Measurements from ENCODE around the gene GADD45GIP1. TPM values are rescaled to one million over a fixed set of nuclear protein-coding genes. Genes with fewer than 3 reads are reported as not detected.

GADD45GIP1 gene
- total RNA-seq, 4 donors from 2014 or later, result 28.6 to 55.0 (median 33.6) TPM

- Histone ChIP-seq H3K27ac (peak overlapping the region in 3 of 4 donors; percentile 37 to 72 (median 67)), H3K9me3 (no peaks in the 10 kb centered on the region), H3K4me1 (peaks cover 5 to 21% (median 18%) of the 10 kb centered on the region in 4 donors), H3K36me3 (no peaks in the 10 kb centered on the region), H3K27me3 (no peaks in the 10 kb centered on the region), H3K4me3 (no peak overlapping the region)
- in situ Hi-C loops (cut with MboI; ENCODE audit: low pct_ligation_motif_present in 1 of 4, low pct_unique_long_range_greater_than_20kb in 1 of 4, low sequenced_read_pairs in 3 of 4) (loop anchor here (10.0 to 25.0 kb wide), 3 partner anchors 51 to 103 kb away; no protein-coding TSS in a partner anchor), intact Hi-C loops (cut with DNase I; ENCODE audit: low total_unique reads) (no loop called here)
- WGBS, 2 donors (ENCODE audit: low coverage in 1 of 2), result 63 to 83% methylated on average over 1 to 3 of the region's 3 CpGs
- TF ChIP-seq, protein P1, sequence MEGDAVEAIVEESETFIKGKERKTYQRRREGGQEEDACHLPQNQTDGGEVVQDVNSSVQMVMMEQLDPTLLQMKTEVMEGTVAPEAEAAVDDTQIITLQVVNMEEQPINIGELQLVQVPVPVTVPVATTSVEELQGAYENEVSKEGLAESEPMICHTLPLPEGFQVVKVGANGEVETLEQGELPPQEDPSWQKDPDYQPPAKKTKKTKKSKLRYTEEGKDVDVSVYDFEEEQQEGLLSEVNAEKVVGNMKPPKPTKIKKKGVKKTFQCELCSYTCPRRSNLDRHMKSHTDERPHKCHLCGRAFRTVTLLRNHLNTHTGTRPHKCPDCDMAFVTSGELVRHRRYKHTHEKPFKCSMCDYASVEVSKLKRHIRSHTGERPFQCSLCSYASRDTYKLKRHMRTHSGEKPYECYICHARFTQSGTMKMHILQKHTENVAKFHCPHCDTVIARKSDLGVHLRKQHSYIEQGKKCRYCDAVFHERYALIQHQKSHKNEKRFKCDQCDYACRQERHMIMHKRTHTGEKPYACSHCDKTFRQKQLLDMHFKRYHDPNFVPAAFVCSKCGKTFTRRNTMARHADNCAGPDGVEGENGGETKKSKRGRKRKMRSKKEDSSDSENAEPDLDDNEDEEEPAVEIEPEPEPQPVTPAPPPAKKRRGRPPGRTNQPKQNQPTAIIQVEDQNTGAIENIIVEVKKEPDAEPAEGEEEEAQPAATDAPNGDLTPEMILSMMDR (IDR thresholded peaks at IDR 0.05), result no peak
- TF ChIP-seq POLR2AphosphoS5 (IDR thresholded peaks at IDR 0.05), result no peak
- no peak for TF ChIP-seq EP300 (IDR thresholded peaks at IDR 0.05; ENCODE audit: low read depth)
- TF ChIP-seq POLR2A (IDR thresholded peaks at IDR 0.05), result no peak
- no peak for DNase-seq
Observed at GRCh38 chr19:12984143-12984627, 27.2 kb upstream of the GADD45GIP1 start.

GRCh38 chr19:12983542-12984142, 26.6 kb upstream of the GADD45GIP1 start:
- no peak overlapping the region for H3K27ac ChIP-seq
- 7 to 8% methylated on average over 3 to 51 of the region's 51 CpGs for WGBS, 2 donors (ENCODE audit: low coverage in 1 of 2)
- in situ Hi-C loops (cut with MboI; ENCODE audit: low pct_ligation_motif_present in 1 of 4, low pct_unique_long_range_greater_than_20kb in 1 of 4, low sequenced_read_pairs in 3 of 4) (loop anchor here (10.0 to 25.0 kb wide), 3 partner anchors 51 to 104 kb away; no protein-coding TSS in a partner anchor), intact Hi-C loops (cut with DNase I; ENCODE audit: low total_unique reads) (no loop called here)
- peaks cover 5 to 21% (median 18%) of the 10 kb centered on the region in 4 donors for H3K4me1 ChIP-seq
- H3K9me3 ChIP-seq, result no peaks in the 10 kb centered on the region
- no peaks in the 10 kb centered on the region for H3K36me3 ChIP-seq
- peak; percentile 85 for DNase-seq
- TF ChIP-seq, protein P1 (IDR thresholded peaks at IDR 0.05), result peak; percentile 94 to 99 (median 96)
- TF ChIP-seq EP300 (IDR thresholded peaks at IDR 0.05; ENCODE audit: low read depth) (no peak), POLR2AphosphoS5 (IDR thresholded peaks at IDR 0.05) (peak in 2 of 3 donors; percentile 69 to 83)
- H3K27me3 ChIP-seq, result no peaks in the 10 kb centered on the region
- peak overlapping the region in 2 of 4 donors; percentile 15 to 39 for H3K4me3 ChIP-seq

DNA sequence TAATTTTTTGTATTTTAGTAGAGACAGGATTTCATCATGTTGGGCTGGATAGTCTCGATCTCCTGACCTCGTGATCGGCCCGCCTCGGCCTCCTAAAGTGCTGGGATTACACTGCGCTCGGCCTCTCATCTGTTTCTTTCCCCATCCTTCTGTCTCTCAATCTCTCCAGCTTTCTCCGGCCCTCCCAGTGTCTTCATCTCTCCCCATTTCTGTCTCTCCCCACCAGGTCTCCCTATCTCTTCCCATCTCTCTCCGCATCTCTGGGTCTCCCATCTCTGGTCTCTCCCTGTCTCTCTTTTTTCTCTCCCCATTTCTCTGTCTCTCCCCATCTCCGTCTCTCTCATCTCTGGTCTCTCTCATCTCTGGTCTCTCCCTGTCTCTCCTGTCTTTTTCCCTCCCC, 26.1 kb upstream of the GADD45GIP1 start:
- intact Hi-C loops (cut with DNase I; ENCODE audit: low total_unique reads), result no loop called here
- 40 to 50% methylated on average over 8 to 10 of the region's 10 CpGs for WGBS, 2 donors (ENCODE audit: low coverage in 1 of 2)

DNA sequence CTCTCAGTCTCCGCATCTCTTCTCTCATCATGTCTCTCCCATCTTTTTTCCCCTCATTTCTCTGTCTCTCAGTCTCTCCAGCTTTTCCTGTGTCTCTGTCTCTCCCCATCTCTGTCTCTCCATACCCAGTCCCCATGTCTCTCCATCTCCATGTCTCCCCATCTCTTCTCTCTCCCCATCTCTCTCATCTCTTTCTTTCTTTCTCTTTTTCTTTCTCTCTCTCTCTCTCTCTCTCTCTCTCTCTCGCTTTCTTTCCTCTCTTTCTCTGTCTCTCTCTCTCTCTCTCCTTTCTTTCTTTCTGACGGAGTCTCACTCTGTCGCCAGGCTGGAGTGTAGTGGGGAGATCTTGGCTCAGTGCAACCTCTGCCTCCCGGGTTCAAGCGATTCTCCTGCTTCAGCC, 25.6 kb upstream of the GADD45GIP1 start:
- no peak overlapping the region for H3K27ac ChIP-seq
- in situ Hi-C loops (cut with MboI; ENCODE audit: low pct_ligation_motif_present in 1 of 4, low pct_unique_long_range_greater_than_20kb in 1 of 4, low sequenced_read_pairs in 3 of 4), result loop anchor here (10.0 to 25.0 kb wide), 3 partner anchors 52 to 105 kb away; no protein-coding TSS in a partner anchor
- H3K4me3 ChIP-seq, result no peak overlapping the region
- 73 to 89% methylated on average over 6 of the region's 6 CpGs for WGBS, 2 donors (ENCODE audit: low coverage in 1 of 2)
- peaks cover 5 to 21% (median 19%) of the 10 kb centered on the region in 4 donors for H3K4me1 ChIP-seq
- intact Hi-C loops (cut with DNase I; ENCODE audit: low total_unique reads), result no loop called here
- TF ChIP-seq POLR2A (IDR thresholded peaks at IDR 0.05) (no peak), POLR2AphosphoS5 (IDR thresholded peaks at IDR 0.05) (no peak), EP300 (IDR thresholded peaks at IDR 0.05; ENCODE audit: low read depth) (no peak)
- TF ChIP-seq, protein P1 (IDR thresholded peaks at IDR 0.05), result no peak
- no peak for DNase-seq
- H3K9me3 ChIP-seq, result no peaks in the 10 kb centered on the region
- H3K36me3 ChIP-seq, result no peaks in the 10 kb centered on the region
- H3K27me3 ChIP-seq, result no peaks in the 10 kb centered on the region

More for the DNA sequence above, 26.1 kb upstream of the GADD45GIP1 start:
- TF ChIP-seq, protein P1 (IDR thresholded peaks at IDR 0.05), result no peak
- no peak for TF ChIP-seq EP300 (IDR thresholded peaks at IDR 0.05; ENCODE audit: low read depth)
- TF ChIP-seq POLR2AphosphoS5 (IDR thresholded peaks at IDR 0.05), result no peak
- TF ChIP-seq POLR2A (IDR thresholded peaks at IDR 0.05), result no peak
- H3K27me3 ChIP-seq, result no peaks in the 10 kb centered on the region
- H3K4me3 ChIP-seq, result peak overlapping the region in 2 of 4 donors; percentile 15 to 39
- in situ Hi-C loops (cut with MboI; ENCODE audit: low pct_ligation_motif_present in 1 of 4, low pct_unique_long_range_greater_than_20kb in 1 of 4, low sequenced_read_pairs in 3 of 4), result loop anchor here (10.0 to 25.0 kb wide), 3 partner anchors 52 to 104 kb away; no protein-coding TSS in a partner anchor
- H3K36me3 ChIP-seq, result no peaks in the 10 kb centered on the region
- H3K27ac ChIP-seq, result no peak overlapping the region
- H3K9me3 ChIP-seq, result no peaks in the 10 kb centered on the region
- DNase-seq, result no peak
- H3K4me1 ChIP-seq, result peaks cover 5 to 21% (median 18%) of the 10 kb centered on the region in 4 donors
